A549 (cell line): ENCODE data around the gene MRPS22.

Experiments used
- BHLHE40 ChIP-seq: IDR thresholded peaks from 2 replicates; pipeline ENCODE4 v1.6.1; 2012; ENCODE audit warnings: low read depth, low read length, inconsistent platforms
- EP300 ChIP-seq, 2 experiments: fragments of >200 bp; sonication (Bioruptor Twin); formaldehyde crosslinking; IDR thresholded peaks; 2 replicates in 1 of 2; 3 replicates in 1 of 2; pipeline ENCODE4 v1.6.1; 2016 to 2017
- ESRRA ChIP-seq: fragments of 150-350 bp; IDR thresholded peaks from 2 replicates; pipeline ENCODE4 v1.6.1; 2014; ENCODE audit warnings: mild to moderate bottlenecking, low read length, borderline replicate concordance
- HDAC2 ChIP-seq: fragments of 200-600 bp; sonication (generic); IDR thresholded peaks from 2 replicates; pipeline ENCODE4 v1.6.1; 2016
- JUNB ChIP-seq: fragments of >200 bp; sonication (Bioruptor Twin); formaldehyde crosslinking; IDR thresholded peaks from 2 replicates; pipeline ENCODE4 v1.6.1; 2016
- MAZ ChIP-seq: fragments of 150-350 bp; IDR thresholded peaks from 2 replicates; pipeline ENCODE4 v1.6.1; 2014; ENCODE audit warnings: antibody characterized with exemption, low read depth, low read length, borderline replicate concordance
- MYC ChIP-seq: IDR thresholded peaks from 2 replicates; pipeline ENCODE4 v1.6.1; 2012; ENCODE audit warnings: mild to moderate bottlenecking, inconsistent platforms, low read length, improper control_type of control experiment, borderline replicate concordance
- POLR2A ChIP-seq: IDR thresholded peaks from 2 replicates; pipeline ENCODE4 v1.6.1; 2012; ENCODE audit warnings: mild to moderate bottlenecking, low read length
- SREBF2 ChIP-seq: fragments of 450-650 bp; IDR thresholded peaks from 2 replicates; pipeline ENCODE4 v1.6.1; 2014; ENCODE audit warnings: mild to moderate bottlenecking, moderate library complexity
- ZSCAN20 ChIP-seq: fragments of 250-450 bp; sonication (Bioruptor Pico); IDR thresholded peaks from 2 replicates; pipeline ENCODE4 v1.8.0; 2022; ENCODE audit warnings: mild to moderate bottlenecking, moderate library complexity
- TF ChIP-seq, protein P1 (sequence below): fragments of >200 bp; sonication (Bioruptor Twin); formaldehyde crosslinking; IDR thresholded peaks from 3 replicates; pipeline ENCODE4 v1.5.1; 2016
- TF ChIP-seq, protein P2 (sequence below): IDR thresholded peaks from 2 replicates; pipeline ENCODE4 v1.6.1; 2012; ENCODE audit warnings: low read depth, borderline replicate concordance
- TF ChIP-seq, protein P3 (sequence below): IDR thresholded peaks from 2 replicates; pipeline ENCODE4 v1.6.1; 2012

DNA sequence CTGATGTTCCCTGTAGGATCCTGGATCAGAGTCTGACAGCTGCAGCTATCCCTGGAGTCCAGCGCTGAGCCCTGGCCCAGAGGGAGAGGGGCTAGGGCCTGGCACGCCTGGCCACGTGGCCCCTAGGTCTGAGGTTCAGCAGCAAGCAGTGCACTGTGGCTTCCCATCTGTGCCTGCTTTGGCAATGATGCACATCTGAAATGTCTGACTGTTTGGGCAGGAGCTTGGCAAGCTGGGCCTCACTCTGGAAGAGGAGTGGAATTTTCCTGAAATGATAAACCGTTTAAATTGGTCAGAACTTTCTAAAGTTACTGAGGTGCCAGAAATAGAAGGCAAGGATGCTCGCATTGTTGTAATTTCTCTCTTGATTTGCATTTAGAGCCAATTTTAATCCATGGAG is 48.8 kb upstream of the MRPS22 start:
- TF ChIP-seq, protein P1, sequence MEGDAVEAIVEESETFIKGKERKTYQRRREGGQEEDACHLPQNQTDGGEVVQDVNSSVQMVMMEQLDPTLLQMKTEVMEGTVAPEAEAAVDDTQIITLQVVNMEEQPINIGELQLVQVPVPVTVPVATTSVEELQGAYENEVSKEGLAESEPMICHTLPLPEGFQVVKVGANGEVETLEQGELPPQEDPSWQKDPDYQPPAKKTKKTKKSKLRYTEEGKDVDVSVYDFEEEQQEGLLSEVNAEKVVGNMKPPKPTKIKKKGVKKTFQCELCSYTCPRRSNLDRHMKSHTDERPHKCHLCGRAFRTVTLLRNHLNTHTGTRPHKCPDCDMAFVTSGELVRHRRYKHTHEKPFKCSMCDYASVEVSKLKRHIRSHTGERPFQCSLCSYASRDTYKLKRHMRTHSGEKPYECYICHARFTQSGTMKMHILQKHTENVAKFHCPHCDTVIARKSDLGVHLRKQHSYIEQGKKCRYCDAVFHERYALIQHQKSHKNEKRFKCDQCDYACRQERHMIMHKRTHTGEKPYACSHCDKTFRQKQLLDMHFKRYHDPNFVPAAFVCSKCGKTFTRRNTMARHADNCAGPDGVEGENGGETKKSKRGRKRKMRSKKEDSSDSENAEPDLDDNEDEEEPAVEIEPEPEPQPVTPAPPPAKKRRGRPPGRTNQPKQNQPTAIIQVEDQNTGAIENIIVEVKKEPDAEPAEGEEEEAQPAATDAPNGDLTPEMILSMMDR, result no peak
- TF ChIP-seq MAZ (no peak), POLR2A (no peak), BHLHE40 (no peak), MYC (no peak), ESRRA (no peak), SREBF2 (no peak), EP300 (IDR thresholded peaks at IDR 0.05) (no peak), ZSCAN20 (CRISPR knock-in tag) (no peak), HDAC2 (no peak), JUNB (no peak)
- TF ChIP-seq, protein P2, sequence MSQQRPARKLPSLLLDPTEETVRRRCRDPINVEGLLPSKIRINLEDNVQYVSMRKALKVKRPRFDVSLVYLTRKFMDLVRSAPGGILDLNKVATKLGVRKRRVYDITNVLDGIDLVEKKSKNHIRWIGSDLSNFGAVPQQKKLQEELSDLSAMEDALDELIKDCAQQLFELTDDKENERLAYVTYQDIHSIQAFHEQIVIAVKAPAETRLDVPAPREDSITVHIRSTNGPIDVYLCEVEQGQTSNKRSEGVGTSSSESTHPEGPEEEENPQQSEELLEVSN, result no peak
- TF ChIP-seq, protein P3, sequence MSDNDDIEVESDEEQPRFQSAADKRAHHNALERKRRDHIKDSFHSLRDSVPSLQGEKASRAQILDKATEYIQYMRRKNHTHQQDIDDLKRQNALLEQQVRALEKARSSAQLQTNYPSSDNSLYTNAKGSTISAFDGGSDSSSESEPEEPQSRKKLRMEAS, result no peak
